ENCODE measurements around the gene ARHGEF28.

Gene ARHGEF28

DNA sequence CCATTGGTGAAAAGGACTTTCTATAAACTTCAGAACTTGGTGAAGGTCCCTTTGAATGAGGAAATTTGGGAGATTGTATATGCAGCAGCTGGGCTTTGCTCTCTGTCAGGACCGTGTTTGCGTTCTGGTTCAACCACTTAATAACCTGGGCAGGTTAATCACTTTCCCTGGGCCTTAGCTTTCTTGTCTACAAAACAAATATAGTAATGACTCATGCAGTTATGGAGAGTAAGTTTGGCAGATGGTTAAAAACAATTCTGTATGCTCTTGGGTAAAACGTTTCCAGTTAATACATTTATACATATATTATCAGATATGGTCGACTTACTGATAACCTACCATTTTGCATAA is 197.0 kb downstream of the ARHGEF28 start:
- Histone ChIP-seq H2AFZ (ENCODE audit: low read depth, low read length) (no peak overlapping the region), H3K27me3 (ENCODE audit: insufficient read depth, low read length) (no peaks in the 10 kb centered on the region), H3K4me3 (ENCODE audit: low read length) (no peak overlapping the region), H3K4me1 (ENCODE audit: insufficient read depth, low read length) (no peaks in the 10 kb centered on the region), H3K36me3 (ENCODE audit: insufficient read depth, low read length) (no peaks in the 10 kb centered on the region), H3K9me3 (ENCODE audit: low read length) (no peaks in the 10 kb centered on the region)

DNA sequence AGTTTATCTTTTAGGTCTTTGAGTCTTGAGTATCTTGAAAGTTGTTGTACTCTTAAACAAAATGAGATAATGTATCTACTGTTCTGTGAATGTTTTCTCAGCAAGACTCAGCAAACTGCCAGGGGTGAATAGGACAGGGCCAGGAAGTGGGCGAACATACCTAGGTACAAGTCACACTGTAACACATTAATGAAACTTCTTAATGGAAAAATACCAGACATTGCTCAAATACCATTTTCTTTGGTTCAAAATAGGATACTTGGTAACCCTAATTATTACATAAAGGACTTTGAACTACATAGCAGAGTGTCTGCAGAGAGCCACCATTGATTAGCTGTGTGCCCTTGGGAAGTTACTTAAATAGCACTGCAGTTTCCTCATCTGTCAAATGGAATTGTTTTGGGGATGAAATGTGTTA is 197.5 kb downstream of the ARHGEF28 start:
- Histone ChIP-seq H3K36me3 (ENCODE audit: insufficient read depth, low read length) (no peaks in the 10 kb centered on the region), H2AFZ (ENCODE audit: low read depth, low read length) (no peak overlapping the region), H3K9me3 (ENCODE audit: low read length) (no peaks in the 10 kb centered on the region), H3K4me3 (ENCODE audit: low read length) (no peak overlapping the region), H3K4me1 (ENCODE audit: insufficient read depth, low read length) (no peaks in the 10 kb centered on the region), H3K27me3 (ENCODE audit: insufficient read depth, low read length) (peaks cover 3% of the 10 kb centered on the region)

DNA sequence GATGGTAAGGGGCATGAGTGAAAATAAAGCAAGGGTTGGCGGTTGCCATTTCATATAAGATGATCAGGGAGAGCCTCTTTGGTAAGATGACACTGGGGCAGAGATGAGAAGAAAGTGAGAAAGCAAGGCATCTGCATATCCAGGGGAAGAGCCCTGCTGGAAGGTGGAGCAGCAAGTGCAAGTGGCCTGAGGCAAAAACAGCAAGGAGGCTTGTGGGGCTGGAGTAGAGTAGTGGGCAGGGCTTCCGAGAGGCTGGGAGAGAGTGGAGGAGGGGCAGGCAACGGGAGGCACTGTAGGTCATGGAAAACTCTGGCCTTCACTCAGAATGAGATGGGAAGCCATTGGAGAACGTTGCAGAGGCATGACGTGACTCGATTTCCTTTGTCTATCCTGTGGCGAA is 199.2 kb downstream of the ARHGEF28 start:
- H2AFZ ChIP-seq (ENCODE audit: low read depth, low read length), result no peak overlapping the region
- no peaks in the 10 kb centered on the region for H3K36me3 ChIP-seq (ENCODE audit: insufficient read depth, low read length)
- no peaks in the 10 kb centered on the region for H3K4me1 ChIP-seq (ENCODE audit: insufficient read depth, low read length)
- H3K4me3 ChIP-seq (ENCODE audit: low read length), result no peak overlapping the region
- no peaks in the 10 kb centered on the region for H3K9me3 ChIP-seq (ENCODE audit: low read length)
- peaks cover 3% of the 10 kb centered on the region for H3K27me3 ChIP-seq (ENCODE audit: insufficient read depth, low read length)

- Histone ChIP-seq H3K27me3 (ENCODE audit: insufficient read depth, low read length) (peaks cover 3% of the 10 kb centered on the region), H3K36me3 (ENCODE audit: insufficient read depth, low read length) (no peaks in the 10 kb centered on the region)
Measured at GRCh38 chr5:73825736-73826135, 199.7 kb downstream of the ARHGEF28 start.

DNA sequence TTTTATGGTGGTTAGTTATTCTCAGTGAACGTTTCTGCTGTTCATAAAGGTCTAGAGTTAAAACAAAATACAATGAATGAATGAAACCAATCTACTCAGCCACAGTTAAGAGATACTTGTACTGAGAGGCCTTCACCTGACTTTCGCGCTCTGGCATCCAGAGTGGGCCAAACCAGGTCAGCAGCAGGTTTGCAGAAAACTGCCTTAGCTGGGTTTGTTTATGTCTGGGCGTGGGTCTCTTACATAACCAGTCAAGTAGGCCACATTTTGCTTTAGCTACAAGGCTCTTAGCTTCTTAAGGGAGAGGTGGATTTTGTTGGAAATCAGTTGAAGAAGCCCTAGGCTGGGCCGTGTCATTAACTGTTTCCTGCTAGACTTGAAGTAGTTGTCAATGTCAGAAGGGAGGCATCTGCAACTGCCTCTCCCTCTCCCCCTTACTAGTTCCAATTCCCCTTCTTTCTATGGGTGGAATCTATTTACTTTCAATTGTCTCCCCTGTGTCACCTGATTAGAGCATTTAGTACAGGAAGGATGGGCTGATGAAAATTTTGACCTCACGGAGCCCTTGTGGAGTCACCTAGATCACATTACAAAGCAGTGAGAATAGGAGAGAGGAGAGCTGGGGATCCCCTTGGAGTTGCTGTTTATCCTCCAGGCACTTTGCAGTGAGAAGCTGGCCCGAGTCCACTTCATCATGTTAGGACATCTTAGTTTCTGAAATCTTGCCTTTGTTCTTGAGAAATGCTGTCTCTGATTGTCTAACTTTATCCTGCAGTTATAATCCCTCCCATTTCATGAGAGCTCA is 200.5 kb downstream of the ARHGEF28 start:
- no peak overlapping the region for H2AFZ ChIP-seq (ENCODE audit: low read depth, low read length)
- H3K27me3 ChIP-seq (ENCODE audit: insufficient read depth, low read length), result peaks cover 5% of the 10 kb centered on the region
- H3K4me3 ChIP-seq (ENCODE audit: low read length), result no peak overlapping the region
- H3K4me1 ChIP-seq (ENCODE audit: insufficient read depth, low read length), result no peaks in the 10 kb centered on the region
- H3K9me3 ChIP-seq (ENCODE audit: low read length), result no peaks in the 10 kb centered on the region
- H3K36me3 ChIP-seq (ENCODE audit: insufficient read depth, low read length), result no peaks in the 10 kb centered on the region

More at GRCh38 chr5:73825736-73826135, 199.7 kb downstream of the ARHGEF28 start:
- no peaks in the 10 kb centered on the region for H3K9me3 ChIP-seq (ENCODE audit: low read length)
- no peak overlapping the region for H2AFZ ChIP-seq (ENCODE audit: low read depth, low read length)
- H3K4me3 ChIP-seq (ENCODE audit: low read length), result no peak overlapping the region
- no peaks in the 10 kb centered on the region for H3K4me1 ChIP-seq (ENCODE audit: insufficient read depth, low read length)

DNA sequence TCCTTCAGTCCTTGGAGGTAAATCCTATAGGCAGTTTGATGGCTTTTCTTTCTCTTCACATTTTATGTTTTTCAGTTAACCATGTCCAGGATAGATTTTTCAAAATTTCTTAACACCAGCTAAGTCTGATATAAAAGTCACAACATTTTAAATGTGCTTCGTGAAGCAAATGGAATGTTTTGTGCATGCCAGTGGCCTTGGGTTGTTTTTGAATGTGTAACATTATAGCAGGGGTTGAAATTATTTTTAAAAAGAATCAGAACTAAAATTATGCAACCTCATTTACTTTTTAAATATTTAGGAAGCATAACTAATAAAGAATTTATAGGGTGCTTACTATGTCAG is 201.1 kb downstream of the ARHGEF28 start:
- H2AFZ ChIP-seq (ENCODE audit: low read depth, low read length), result no peak overlapping the region

GRCh38 chr5:73828465-73828864 is 202.5 kb downstream of the ARHGEF28 start:
- H3K9me3 ChIP-seq (ENCODE audit: low read length), result no peaks in the 10 kb centered on the region
- no peak overlapping the region for H3K4me3 ChIP-seq (ENCODE audit: low read length)
- H3K36me3 ChIP-seq (ENCODE audit: insufficient read depth, low read length), result no peaks in the 10 kb centered on the region
- H2AFZ ChIP-seq (ENCODE audit: low read depth, low read length), result no peak overlapping the region
- no peaks in the 10 kb centered on the region for H3K4me1 ChIP-seq (ENCODE audit: insufficient read depth, low read length)
- H3K27me3 ChIP-seq (ENCODE audit: insufficient read depth, low read length), result peaks cover 8% of the 10 kb centered on the region

More for the DNA sequence above, 201.1 kb downstream of the ARHGEF28 start:
- Histone ChIP-seq H3K27me3 (ENCODE audit: insufficient read depth, low read length) (peaks cover 5% of the 10 kb centered on the region), H3K4me3 (ENCODE audit: low read length) (no peak overlapping the region), H3K4me1 (ENCODE audit: insufficient read depth, low read length) (no peaks in the 10 kb centered on the region), H3K36me3 (ENCODE audit: insufficient read depth, low read length) (no peaks in the 10 kb centered on the region), H3K9me3 (ENCODE audit: low read length) (no peaks in the 10 kb centered on the region)

- Histone ChIP-seq H3K4me1 (ENCODE audit: insufficient read depth, low read length) (no peaks in the 10 kb centered on the region), H3K4me3 (ENCODE audit: low read length) (no peak overlapping the region), H3K9me3 (ENCODE audit: low read length) (no peaks in the 10 kb centered on the region), H3K27me3 (ENCODE audit: insufficient read depth, low read length) (peaks cover 8% of the 10 kb centered on the region), H2AFZ (ENCODE audit: low read depth, low read length) (no peak overlapping the region), H3K36me3 (ENCODE audit: insufficient read depth, low read length) (no peaks in the 10 kb centered on the region)
Measured at GRCh38 chr5:73830646-73831045, 204.7 kb downstream of the ARHGEF28 start.

DNA sequence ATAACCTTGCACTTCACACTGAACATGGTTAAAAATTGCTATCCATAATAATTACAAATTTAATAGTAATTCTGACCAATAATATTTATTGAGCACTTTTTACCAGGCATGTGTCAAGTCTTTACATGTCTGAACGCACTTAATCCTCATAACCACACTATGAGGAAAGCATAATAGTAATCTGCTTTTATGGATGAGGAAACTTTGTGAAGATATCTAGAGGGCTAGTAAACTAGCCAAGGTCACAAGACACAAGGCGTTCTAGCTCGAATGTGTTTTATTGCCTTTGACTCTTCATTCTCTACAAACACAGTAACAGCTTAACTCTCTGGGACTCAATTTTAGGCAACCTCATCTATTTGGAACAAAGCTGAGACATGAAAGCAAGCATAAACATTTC is 205.1 kb downstream of the ARHGEF28 start:
- H3K27me3 ChIP-seq (ENCODE audit: insufficient read depth, low read length), result peaks cover 8% of the 10 kb centered on the region
- no peaks in the 10 kb centered on the region for H3K36me3 ChIP-seq (ENCODE audit: insufficient read depth, low read length)

GRCh38 chr5:73834693-73835092 is 208.7 kb downstream of the ARHGEF28 start:
- peaks cover 8% of the 10 kb centered on the region for H3K27me3 ChIP-seq (ENCODE audit: insufficient read depth, low read length)

More for the DNA sequence above, 205.1 kb downstream of the ARHGEF28 start:
- no peaks in the 10 kb centered on the region for H3K9me3 ChIP-seq (ENCODE audit: low read length)
- H3K4me3 ChIP-seq (ENCODE audit: low read length), result no peak overlapping the region
- H3K4me1 ChIP-seq (ENCODE audit: insufficient read depth, low read length), result no peaks in the 10 kb centered on the region
- no peak overlapping the region for H2AFZ ChIP-seq (ENCODE audit: low read depth, low read length)

GRCh38 chr5:73835726-73836125 is 209.7 kb downstream of the ARHGEF28 start:
- Histone ChIP-seq H3K4me3 (ENCODE audit: low read length) (no peak overlapping the region), H3K27me3 (ENCODE audit: insufficient read depth, low read length) (peaks cover 8% of the 10 kb centered on the region), H3K4me1 (ENCODE audit: insufficient read depth, low read length) (no peaks in the 10 kb centered on the region), H2AFZ (ENCODE audit: low read depth, low read length) (no peak overlapping the region), H3K9me3 (ENCODE audit: low read length) (no peaks in the 10 kb centered on the region), H3K36me3 (ENCODE audit: insufficient read depth, low read length) (no peaks in the 10 kb centered on the region)

More at GRCh38 chr5:73834693-73835092, 208.7 kb downstream of the ARHGEF28 start:
- Histone ChIP-seq H3K4me1 (ENCODE audit: insufficient read depth, low read length) (no peaks in the 10 kb centered on the region), H3K4me3 (ENCODE audit: low read length) (no peak overlapping the region), H2AFZ (ENCODE audit: low read depth, low read length) (no peak overlapping the region), H3K9me3 (ENCODE audit: low read length) (no peaks in the 10 kb centered on the region), H3K36me3 (ENCODE audit: insufficient read depth, low read length) (no peaks in the 10 kb centered on the region)

GRCh38 chr5:73836607-73837006 is 210.6 kb downstream of the ARHGEF28 start:
- H3K36me3 ChIP-seq (ENCODE audit: insufficient read depth, low read length), result no peaks in the 10 kb centered on the region
- H3K4me3 ChIP-seq (ENCODE audit: low read length), result no peak overlapping the region
- peaks cover 6% of the 10 kb centered on the region for H3K27me3 ChIP-seq (ENCODE audit: insufficient read depth, low read length)
- H3K4me1 ChIP-seq (ENCODE audit: insufficient read depth, low read length), result no peaks in the 10 kb centered on the region
- no peak overlapping the region for H2AFZ ChIP-seq (ENCODE audit: low read depth, low read length)
- no peaks in the 10 kb centered on the region for H3K9me3 ChIP-seq (ENCODE audit: low read length)

DNA sequence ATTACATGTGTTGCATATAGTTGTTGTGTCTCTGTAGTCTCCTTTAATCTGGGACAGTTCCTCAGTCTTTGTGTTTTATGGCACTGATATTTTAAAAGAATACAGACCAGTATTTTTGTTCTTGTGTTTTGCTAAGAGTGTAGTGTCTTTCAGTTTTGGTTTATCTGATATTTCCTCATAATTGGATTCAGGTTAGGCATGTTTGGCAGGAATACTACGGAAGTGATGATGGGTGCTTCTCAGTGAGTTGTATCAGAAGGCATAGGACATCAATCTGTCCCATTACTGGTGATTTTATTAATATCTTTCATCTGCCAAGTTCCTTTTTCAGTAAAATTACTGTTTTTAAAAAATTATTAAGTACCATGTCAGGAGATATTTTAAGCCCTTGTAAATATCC is 212.9 kb downstream of the ARHGEF28 start:
- Histone ChIP-seq H2AFZ (ENCODE audit: low read depth, low read length) (no peak overlapping the region), H3K4me3 (ENCODE audit: low read length) (no peak overlapping the region), H3K9me3 (ENCODE audit: low read length) (no peaks in the 10 kb centered on the region), H3K4me1 (ENCODE audit: insufficient read depth, low read length) (no peaks in the 10 kb centered on the region), H3K27me3 (ENCODE audit: insufficient read depth, low read length) (peaks cover 6% of the 10 kb centered on the region), H3K36me3 (ENCODE audit: insufficient read depth, low read length) (no peaks in the 10 kb centered on the region)

DNA sequence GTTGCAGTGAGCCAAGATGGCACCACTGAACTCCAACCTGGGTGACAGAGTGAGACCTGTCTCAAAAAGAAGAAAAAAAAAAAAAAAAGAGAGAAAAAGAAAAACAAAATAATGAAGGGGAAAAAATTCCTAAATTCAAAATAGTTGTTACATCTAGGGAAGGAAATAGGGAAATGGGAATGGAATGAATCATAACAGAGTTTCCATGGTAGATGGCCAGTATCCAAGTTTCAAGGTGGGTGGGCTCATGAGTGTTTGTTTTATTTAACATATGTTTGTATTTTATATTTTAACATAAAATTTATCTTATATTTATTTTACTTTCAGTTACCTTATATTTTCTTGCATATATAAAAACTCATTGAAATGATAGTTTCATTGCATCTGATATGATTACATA is 215.6 kb downstream of the ARHGEF28 start:
- Histone ChIP-seq H3K4me3 (ENCODE audit: low read length) (no peak overlapping the region), H3K36me3 (ENCODE audit: insufficient read depth, low read length) (no peaks in the 10 kb centered on the region), H3K4me1 (ENCODE audit: insufficient read depth, low read length) (no peaks in the 10 kb centered on the region), H2AFZ (ENCODE audit: low read depth, low read length) (no peak overlapping the region), H3K9me3 (ENCODE audit: low read length) (no peaks in the 10 kb centered on the region), H3K27me3 (ENCODE audit: insufficient read depth, low read length) (peaks cover 8% of the 10 kb centered on the region)

All from neuron (in vitro differentiated cells).